Mesothelial cell of epicardium (in vitro differentiated cells): ENCODE measurements around the gene TLE1. TPM values are rescaled to one million over a fixed set of nuclear protein-coding genes. Genes with fewer than 3 reads are reported as not detected.
A peak's percentile ranks its signal among the peaks of the same experiment; 100 is the strongest.

Experiments used
- DNase-seq, 2 experiments: peaks; one replicate each; pipeline ENCODE4 v3.0.0; 2021; ENCODE audit warnings: low spot score in 2 of 2; ENCODE audit not compliant: unreplicated experiment in 2 of 2
- H3K27ac Mint-ChIP-seq: 2 replicates; pipeline ENCODE4 v1.8.0; 2021; ENCODE audit warnings: mixed read lengths
- H3K27me3 Mint-ChIP-seq: 2 replicates; pipeline ENCODE4 v1.8.0; 2021; ENCODE audit warnings: low read depth, mixed read lengths
- H3K36me3 Mint-ChIP-seq: 2 replicates; pipeline ENCODE4 v1.8.0; 2021; ENCODE audit warnings: mixed read lengths
- H3K4me1 Mint-ChIP-seq: 2 replicates; pipeline ENCODE4 v1.8.0; 2021; ENCODE audit warnings: mixed read lengths
- H3K4me3 Mint-ChIP-seq: 2 replicates; pipeline ENCODE4 v1.8.0; 2021; ENCODE audit warnings: mild to moderate bottlenecking, moderate library complexity, mixed read lengths
- H3K9me3 Mint-ChIP-seq: 2 replicates; pipeline ENCODE4 v1.8.0; 2021; ENCODE audit warnings: mixed read lengths
- CTCF ChIP-seq: fragments of 200-600 bp; sonication (generic); IDR thresholded peaks from one replicate; pipeline ENCODE4 v1.5.0; 2021; ENCODE audit warnings: antibody characterized with exemption; ENCODE audit not compliant: unreplicated experiment
- total RNA-seq: library from RNA; stranded (reverse); gene quantifications from 3 replicates; pipeline ENCODE4 v1.2.1, GENCODE V29; 2021

TLE1 gene
- total RNA-seq, 1 donor from 2014 or later: 97.9 TPM

- Mint-ChIP-seq H3K27ac (peak overlapping the region; percentile 3), H3K4me3 (no peak overlapping the region), H3K4me1 (peaks cover 27% of the 10 kb centered on the region), H3K9me3 (no peaks in the 10 kb centered on the region), H3K27me3 (no peaks in the 10 kb centered on the region), H3K36me3 (peaks cover 70% of the 10 kb centered on the region)
- no peak for DNase-seq
- no peak for TF ChIP-seq CTCF
These were observed 84.8 kb downstream of the TLE1 start for GRCh38 chr9:81604306-81605169.

DNA sequence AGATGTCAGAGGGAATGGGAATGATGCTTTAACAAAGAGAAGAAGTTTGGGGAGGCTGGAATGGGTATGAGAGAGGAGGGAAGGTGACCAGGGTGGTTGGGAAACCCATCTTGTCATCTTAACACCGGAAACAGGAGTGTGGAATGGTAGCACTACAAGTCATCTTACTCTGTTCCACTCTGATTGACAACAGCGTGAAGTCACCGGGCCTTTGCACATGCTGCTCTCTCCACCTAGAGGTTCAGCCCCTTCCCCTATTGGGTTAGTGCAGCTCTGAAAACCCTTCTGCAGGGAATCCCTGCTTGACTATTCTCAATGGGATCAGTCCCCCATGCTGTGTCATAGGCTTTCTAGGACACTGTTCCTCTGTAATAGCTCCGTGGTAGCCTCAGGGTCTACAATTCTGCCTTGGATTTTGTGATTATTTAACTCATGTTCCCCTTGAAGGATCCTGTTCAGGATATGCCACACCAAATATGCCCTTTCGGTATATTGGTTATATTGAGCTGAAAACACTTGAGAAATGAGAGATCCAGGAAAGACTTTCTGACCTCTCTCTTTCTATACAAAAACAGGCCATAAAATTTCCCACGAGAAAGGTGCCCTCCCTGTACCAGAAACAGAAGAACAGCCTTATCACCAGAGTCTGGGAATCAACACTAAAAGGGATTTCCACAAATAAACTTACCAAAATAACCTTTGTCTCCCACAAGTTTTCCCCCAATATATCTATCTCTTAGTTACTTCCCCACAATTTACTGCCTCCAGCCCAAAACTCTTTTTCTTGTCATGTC is 86.3 kb downstream of the TLE1 start:
- no peak for TF ChIP-seq CTCF
- Mint-ChIP-seq H3K36me3 (peaks cover 68% of the 10 kb centered on the region), H3K27me3 (no peaks in the 10 kb centered on the region), H3K4me3 (no peak overlapping the region), H3K4me1 (peaks cover 28% of the 10 kb centered on the region), H3K27ac (no peak overlapping the region), H3K9me3 (no peaks in the 10 kb centered on the region)
- DNase-seq: no peak

DNA sequence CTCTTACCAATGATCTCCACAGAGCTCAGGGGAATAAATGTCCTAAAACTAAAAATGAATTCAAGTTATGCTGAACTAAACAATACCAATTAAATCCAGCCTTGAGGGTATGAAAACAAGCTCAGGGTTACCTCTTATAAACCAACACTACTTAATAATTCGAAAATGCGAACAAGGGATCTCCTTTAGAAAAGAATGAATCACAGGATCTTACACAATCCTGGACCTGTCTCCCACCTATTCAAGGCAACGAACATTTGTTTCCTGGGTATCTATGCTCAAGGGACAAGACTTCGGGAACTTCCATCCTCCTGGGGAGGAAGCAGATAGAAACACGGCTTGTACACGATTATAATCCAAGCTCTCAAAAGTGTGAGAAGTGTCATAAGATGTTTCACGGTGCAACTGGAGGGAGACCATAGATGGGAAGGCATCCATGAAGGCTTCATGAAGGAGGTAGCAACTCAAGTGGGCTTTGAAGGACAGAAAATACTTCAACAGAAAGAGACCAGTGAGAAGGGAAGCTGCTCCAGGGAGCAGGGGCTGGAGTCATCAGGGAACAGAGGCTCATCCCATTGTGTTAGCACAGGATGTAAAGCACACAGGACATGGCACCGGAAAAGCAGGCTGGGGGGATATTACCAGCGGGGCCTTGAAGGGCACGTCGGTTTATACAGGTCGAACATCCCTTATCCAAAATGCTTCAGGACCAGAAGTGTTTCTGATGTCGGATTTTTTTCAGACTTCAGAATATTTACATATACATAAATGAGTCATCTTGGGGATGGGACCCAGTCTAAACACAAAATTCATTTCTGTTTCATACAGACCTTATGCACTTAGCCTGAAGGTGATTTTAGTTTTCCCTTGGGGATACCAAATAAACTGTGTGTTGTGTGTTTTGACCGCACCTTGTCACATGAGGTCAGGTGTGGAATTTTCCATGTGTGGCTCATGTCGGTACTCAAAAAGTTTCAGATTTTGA is 87.4 kb downstream of the TLE1 start:
- TF ChIP-seq CTCF: no peak
- H3K9me3 Mint-ChIP-seq: no peaks in the 10 kb centered on the region
- H3K27me3 Mint-ChIP-seq: no peaks in the 10 kb centered on the region
- H3K36me3 Mint-ChIP-seq: peaks cover 61% of the 10 kb centered on the region
- no peak overlapping the region for H3K27ac Mint-ChIP-seq
- H3K4me3 Mint-ChIP-seq: no peak overlapping the region
- peaks cover 28% of the 10 kb centered on the region for H3K4me1 Mint-ChIP-seq
- DNase-seq: no peak

- Mint-ChIP-seq H3K36me3 (peaks cover 60% of the 10 kb centered on the region), H3K27me3 (no peaks in the 10 kb centered on the region), H3K4me1 (peaks cover 39% of the 10 kb centered on the region), H3K27ac (no peak overlapping the region), H3K4me3 (no peak overlapping the region), H3K9me3 (no peaks in the 10 kb centered on the region)
- TF ChIP-seq CTCF: no peak
- no peak for DNase-seq
These were observed 88.7 kb downstream of the TLE1 start for GRCh38 chr9:81600631-81601030.

- H3K36me3 Mint-ChIP-seq: peaks cover 59% of the 10 kb centered on the region
- H3K4me1 Mint-ChIP-seq: peaks cover 34% of the 10 kb centered on the region
These were observed 89.5 kb downstream of the TLE1 start for GRCh38 chr9:81599837-81600236.

More at GRCh38 chr9:81599837-81600236, 89.5 kb downstream of the TLE1 start:
- H3K27ac Mint-ChIP-seq: peak overlapping the region; percentile 60
- peaks cover 2% of the 10 kb centered on the region for H3K9me3 Mint-ChIP-seq
- TF ChIP-seq CTCF: no peak
- H3K4me3 Mint-ChIP-seq: no peak overlapping the region
- no peaks in the 10 kb centered on the region for H3K27me3 Mint-ChIP-seq
- DNase-seq: no peak
